ENCODE measurements around the gene NEUROG2.
"Not testable (repeated sequence)": the region's sequence is repeated elsewhere in the genome, so short reads cannot be mapped to it uniquely, and the experiment has no call there.

NEUROG2 gene

GRCh38 chr4:112516066-112516470 lies at the start of gene NEUROG2:
Gene NEUROG2 (minus strand): TSS chr4:112516180. CDS start chr4:112515475, 705 bp downstream.
- DNase-seq: no peak

DNA sequence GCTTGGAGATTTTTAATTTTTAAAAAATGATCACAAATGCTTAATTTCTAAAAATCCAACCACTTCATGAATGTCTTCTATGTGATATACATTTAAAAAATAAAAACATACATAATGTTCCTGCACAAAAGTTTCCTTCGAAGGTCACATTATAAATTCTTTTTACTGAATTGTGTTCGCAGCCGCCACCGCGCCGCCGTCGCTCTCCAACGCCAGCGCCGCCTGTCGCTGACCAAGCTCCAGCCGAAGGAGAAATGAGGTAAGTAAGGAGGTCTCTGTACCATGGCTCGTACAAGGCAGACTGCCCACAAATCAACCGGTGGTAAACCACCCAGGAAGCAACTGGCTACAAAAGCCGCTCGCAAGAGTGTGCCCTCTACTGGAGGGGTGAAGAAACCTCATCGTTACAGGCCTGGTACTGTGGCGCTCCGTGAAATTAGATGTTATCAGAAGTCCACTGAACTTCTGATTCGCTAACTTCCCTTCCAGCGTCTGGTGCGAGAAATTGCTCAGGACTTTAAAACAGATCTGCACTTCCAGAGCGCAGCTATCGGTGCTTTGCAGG lies 48.8 kb upstream of the NEUROG2 start:
- DNase-seq: no peak

DNA sequence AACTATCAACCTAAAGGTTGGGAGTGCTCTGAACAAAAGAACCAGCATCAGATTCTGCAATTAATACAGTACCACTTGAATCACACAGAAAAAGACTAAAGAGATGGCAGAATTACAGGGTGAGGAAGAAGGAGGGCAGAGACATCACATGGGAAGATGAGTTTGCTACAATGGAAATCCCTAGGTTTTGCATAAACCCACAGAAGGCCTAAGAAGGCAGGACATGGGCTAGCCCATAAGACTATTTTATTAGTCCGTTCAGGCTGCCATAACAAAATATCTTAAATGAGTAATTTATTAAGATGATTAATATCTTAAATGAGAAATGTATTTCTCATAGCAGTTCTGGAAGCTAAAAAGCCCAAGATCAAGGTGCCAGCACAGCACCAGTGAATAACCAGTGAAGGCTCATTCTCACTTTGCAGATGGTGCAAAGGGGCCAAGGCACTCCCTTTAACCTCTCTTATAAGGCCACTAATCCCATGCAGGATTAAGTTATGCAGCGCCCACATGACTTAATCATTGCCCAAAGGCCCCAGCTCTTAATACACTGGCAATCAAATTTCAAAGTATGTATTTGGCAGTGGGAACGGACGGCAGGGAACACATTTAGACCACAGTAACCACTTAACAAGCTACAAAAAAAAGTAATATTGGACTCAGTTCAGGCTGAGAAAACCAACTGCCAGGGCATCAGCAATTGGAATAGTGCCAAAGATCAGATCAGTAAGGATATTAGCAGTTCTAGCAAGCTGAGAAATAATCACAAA lies 47.6 kb upstream of the NEUROG2 start:
- no peak for DNase-seq

DNA sequence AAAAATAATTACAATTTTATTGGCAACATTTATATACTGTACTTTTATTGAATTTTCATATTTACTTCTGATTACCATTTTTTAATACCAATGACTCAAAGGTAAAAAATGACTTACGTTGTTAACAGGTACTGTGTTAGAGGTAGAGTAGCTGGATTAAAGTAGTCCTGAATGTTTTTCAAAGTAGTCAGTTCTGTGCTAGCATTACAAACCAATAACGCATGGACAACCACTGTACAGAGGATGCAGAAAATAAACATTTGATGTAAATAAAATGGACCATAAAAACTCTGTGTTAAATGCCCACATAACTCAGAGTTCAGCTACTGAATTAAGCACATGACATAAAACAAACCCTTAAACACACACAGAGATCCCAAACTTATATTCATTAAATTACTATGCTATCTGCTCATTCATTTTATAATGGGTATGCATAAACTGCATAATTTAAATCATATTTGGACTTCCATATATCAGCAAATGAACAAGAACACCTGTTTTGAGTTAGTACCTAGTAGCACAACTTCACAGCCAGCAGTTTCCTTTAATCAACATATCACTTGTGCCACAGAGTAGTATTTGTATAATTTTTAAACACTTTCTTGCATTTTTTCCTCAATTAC lies 46.4 kb upstream of the NEUROG2 start:
- no peak for DNase-seq

DNA sequence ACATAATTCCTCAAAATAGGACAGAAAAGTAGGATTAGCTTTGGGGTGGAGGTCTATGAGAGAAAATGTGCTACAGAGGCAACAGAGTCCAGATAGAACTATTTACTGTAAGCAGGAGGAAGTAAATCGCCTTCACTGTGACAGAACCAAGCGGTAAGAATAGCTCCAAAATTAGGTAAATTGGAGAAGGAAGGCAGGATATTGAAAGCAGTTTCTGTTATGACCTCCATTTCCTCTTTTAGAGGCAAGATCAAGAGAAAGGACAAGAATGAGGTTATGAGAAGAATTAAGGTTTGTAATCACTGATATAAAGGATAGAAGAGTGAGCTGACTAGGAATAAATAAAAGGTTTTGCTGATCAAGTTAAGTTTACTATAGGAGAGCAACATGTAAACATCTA lies 44.1 kb upstream of the NEUROG2 start:
- DNase-seq: no peak

- DNase-seq: no peak
Observed at GRCh38 chr4:112559053-112559452, 43.1 kb upstream of the NEUROG2 start.

DNA sequence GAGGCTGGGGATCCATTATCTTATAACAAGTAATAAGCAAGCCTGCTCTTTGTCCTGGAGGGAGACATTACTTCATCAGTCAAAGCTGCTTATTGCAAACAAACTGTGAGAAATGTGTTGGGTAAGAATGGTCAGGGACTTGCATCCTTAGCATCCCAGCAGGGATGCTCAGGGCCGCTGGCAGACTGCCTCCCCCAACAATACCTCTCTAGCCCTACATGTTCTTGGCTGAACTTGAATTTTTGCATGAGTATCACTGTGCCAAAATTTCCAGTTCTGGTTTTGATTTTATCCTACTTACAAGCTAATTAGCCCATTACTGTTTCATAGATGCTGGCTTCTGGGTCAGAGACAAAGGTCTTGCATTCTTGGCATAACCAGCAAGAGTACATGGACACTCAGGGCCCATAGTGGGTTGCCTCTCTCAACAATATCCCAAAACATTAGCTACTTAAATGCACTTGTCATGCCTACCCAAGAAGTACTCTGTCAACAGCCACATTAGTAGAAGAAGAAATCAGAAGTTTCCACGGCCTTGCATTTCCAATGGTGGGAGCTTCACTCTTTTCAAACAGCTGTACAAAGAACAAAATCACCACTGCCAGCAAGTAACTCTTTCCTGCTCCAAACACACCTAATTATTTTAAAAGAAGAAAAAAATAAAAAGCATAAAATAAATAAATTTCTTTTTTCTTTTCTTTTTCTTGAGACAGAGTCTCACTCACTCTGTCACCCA lies 41.9 kb upstream of the NEUROG2 start:
- DNase-seq: no peak

DNA sequence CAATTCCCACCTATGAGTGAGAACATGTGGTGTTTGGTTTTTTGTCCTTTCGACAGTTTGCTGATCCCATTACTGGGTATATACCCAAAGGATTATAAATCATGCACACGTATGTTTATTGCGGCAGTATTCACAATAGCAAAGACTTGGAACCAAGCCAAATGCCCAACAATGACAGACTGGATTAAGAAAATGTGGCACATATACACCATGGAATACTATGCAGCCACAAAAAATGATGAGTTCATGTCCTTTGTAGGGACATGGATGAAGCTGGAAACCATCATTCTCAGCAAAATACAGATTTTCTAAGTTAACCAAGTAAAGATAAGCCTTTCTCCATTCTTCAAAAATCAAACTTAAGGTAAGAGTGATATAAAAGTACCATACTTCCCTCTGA lies 38.3 kb upstream of the NEUROG2 start:
- not testable (repeated sequence) for DNase-seq

DNA sequence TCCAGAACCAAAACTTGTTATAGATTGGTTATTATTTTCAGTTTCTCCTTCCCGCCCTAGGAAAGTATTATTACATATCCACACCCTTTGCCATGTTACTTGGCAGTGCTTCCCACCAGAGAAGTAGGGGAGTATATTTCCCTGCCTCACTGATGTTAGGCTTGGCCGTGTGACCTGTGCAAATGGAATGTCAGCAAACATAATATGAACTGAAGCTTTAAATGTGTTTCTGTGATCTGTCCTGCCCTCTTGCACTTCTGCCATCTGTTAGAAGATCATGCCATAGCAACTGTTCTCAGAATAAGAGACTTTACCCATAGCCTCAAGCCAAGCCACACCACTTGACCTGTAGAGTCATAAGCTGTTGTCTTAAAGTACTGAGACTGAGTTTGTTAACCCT lies 36.7 kb upstream of the NEUROG2 start:
- DNase-seq: no peak

GRCh38 chr4:112550728-112551127 lies 34.7 kb upstream of the NEUROG2 start:
- no peak for DNase-seq

- DNase-seq: no peak
Observed at GRCh38 chr4:112546476-112546875, 30.5 kb upstream of the NEUROG2 start.

GRCh38 chr4:112545346-112545745 lies 29.4 kb upstream of the NEUROG2 start:
- DNase-seq: no peak

DNA sequence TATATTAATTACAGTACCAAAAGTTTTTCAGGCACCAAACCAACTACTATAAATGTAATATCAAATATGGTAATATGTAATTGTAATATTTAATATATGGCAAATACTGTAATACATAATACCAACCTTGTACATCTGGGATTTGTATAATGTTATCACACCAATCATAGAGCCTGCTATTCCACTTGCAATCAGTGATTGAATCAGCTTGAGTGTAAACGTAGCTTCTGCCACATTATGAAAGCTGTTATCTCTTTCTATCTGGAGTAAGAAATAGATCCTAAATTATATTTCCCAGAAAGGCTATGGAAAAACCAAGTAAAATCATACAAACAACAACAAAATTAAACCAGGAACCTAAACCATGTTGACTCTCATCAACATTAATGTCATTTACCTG lies 24.7 kb upstream of the NEUROG2 start:
- no peak for DNase-seq

- no peak for DNase-seq
Observed at GRCh38 chr4:112536123-112536522, 20.1 kb upstream of the NEUROG2 start.

DNA sequence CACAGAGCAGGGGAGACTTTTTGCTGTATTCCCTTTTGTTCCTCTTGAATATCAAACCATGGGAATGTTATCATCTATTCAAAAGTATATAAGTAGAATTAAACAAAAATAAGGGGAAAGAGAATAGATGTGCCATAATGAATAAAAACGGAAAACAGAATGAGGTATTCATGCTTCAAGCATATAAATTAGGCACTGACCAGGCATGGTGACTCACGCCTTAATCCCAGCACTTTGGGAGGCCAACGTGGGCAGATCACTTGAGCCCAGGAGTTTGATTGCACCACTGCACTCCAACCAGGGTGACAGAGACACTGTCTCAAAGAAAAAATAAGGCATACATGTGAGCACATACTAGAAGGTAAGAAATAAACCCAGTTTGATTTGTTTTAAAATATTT lies 16.3 kb upstream of the NEUROG2 start:
- DNase-seq: no peak

GRCh38 chr4:112531146-112531545 lies 15.2 kb upstream of the NEUROG2 start:
- no peak for DNase-seq

- DNase-seq: no peak
Observed at GRCh38 chr4:112526061-112526460, 10.1 kb upstream of the NEUROG2 start.

GRCh38 chr4:112523764-112524505 lies 8.0 kb upstream of the NEUROG2 start:
- DNase-seq: peak; percentile 79

- DNase-seq: peak; percentile 47
Observed at GRCh38 chr4:112523008-112523721, 7.2 kb upstream of the NEUROG2 start.

DNA sequence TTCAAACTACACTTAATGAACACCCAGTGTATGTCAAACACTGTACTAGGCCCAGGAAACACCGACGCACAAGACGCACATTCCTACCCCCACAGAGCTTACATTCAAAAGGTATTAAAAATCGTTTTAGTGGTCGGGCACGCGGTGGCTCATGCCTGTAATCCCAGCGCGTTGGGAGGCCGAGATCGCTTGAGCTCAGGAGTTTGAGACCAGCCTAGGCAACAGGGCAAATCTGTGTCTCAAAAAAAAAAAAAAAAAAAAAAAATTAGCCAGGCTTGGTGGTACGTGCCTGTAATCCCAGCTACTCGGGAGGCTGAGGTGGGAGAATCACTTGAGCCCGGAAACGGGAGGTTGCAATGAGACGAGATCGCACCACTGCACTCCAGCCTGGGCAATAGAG lies 6.5 kb upstream of the NEUROG2 start:
- DNase-seq: not testable (repeated sequence)

GRCh38 chr4:112521123-112522023 lies 5.4 kb upstream of the NEUROG2 start:
- DNase-seq: no peak
